K562 (cell line): ENCODE measurements around the gene ARNT2. TPM values are rescaled to one million over a fixed set of nuclear protein-coding genes. Genes with fewer than 3 reads are reported as not detected.

Source experiments
- ATAC-seq: fragments of 200-7000 bp; cut with Tn5 transposase; 3 replicates; pipeline ENCODE4 v1.9.1; 2020; ENCODE audit warnings: moderate library complexity
- BruUV-seq: library from RNA; stranded (reverse); fragments of 400-500 nt; replicated peaks from 2 replicates; lab custom pipeline; 2021; lab: Mats Ljungman, UMichigan
- CTCF ChIA-PET: fragments of 300-600 bp; formaldehyde crosslinking; extraction: SDS; loops from one replicate; lab custom pipeline; 2021; ENCODE audit warnings: low intra/inter-chr PET ratio; lab: Yijun Ruan, JAX
- POLR2A ChIA-PET: fragments of 300-600, 350-650 bp; sonication (Branson Sonifier 250); formaldehyde crosslinking; extraction: SDS; loops from one replicate; lab custom pipeline; 2021; ENCODE audit warnings: antibody characterized with exemption, inconsistent platforms; lab: Yijun Ruan, JAX
- DNase-seq, 4 experiments: peaks; one replicate each; pipeline versions ENCODE4 v3.0.0 to v3.0.0-alpha.2; 2011 to 2018; ENCODE audit warnings: low spot score in 3 of 4, mixed read lengths in 3 of 4; ENCODE audit errors: extremely low read depth in 1 of 4
- FAIRE-seq: peaks from 2 replicates; lab custom pipeline; 2011; peaks lifted over from hg19 to GRCh38; lab: Jason Lieb, UNC
- H2AFZ ChIP-seq: 2 replicates; pipeline ENCODE4 v1.6.0; 2011; ENCODE audit warnings: low read depth, low read length, control low read depth, inconsistent platforms
- H3K27ac ChIP-seq: fragments of 200-600 bp; 3 replicates; pipeline ENCODE4 v1.8.0; 2011; ENCODE audit warnings: low read depth, mild to moderate bottlenecking, control low read depth, inconsistent platforms, low read length, moderate library complexity, mixed read lengths; ENCODE audit errors: extremely low read depth
- H3K27me3 ChIP-seq, 2 experiments: fragments of 300-600 bp in 1 of 2; 2 replicates in 1 of 2; 3 replicates in 1 of 2; pipeline versions ENCODE4 v1.6.0 to v1.8.0; 2011; ENCODE audit warnings: inconsistent platforms in 2 of 2, low read length in 2 of 2, mild to moderate bottlenecking in 1 of 2, mixed read lengths in 1 of 2, moderate library complexity in 1 of 2; ENCODE audit not compliant: control insufficient read depth in 2 of 2, insufficient read depth in 2 of 2
- H3K36me3 ChIP-seq: fragments of 300-600 bp; 3 replicates; pipeline ENCODE4 v1.8.0; 2011; ENCODE audit warnings: mild to moderate bottlenecking, low read length, inconsistent platforms; ENCODE audit not compliant: control insufficient read depth, insufficient read depth
- H3K4me1 ChIP-seq, 2 experiments: fragments of 200-600 bp in 1 of 2; replicated peaks in 1 of 2; 2 replicates in 1 of 2; 3 replicates in 1 of 2; pipeline versions ENCODE4 v1.5.1 to v1.8.0; 2011; ENCODE audit warnings: inconsistent platforms in 2 of 2, low read length in 2 of 2, mild to moderate bottlenecking in 1 of 2, mixed read lengths in 1 of 2, moderate library complexity in 1 of 2; ENCODE audit not compliant: control insufficient read depth in 2 of 2, insufficient read depth in 2 of 2
- H3K4me2 ChIP-seq: 2 replicates; pipeline ENCODE4 v1.6.1; 2011; ENCODE audit warnings: low read length, control low read depth, inconsistent platforms, mixed read lengths; ENCODE audit not compliant: insufficient read depth
- H3K4me3 ChIP-seq: fragments of 200-600 bp; sonication (generic), shearing (Covaris generic); 2 replicates; pipeline ENCODE4 v1.5.1; 2016; ENCODE audit warnings: control low read depth, inconsistent platforms
- H3K79me2 ChIP-seq: fragments of 200-600 bp; 3 replicates; pipeline ENCODE4 v1.8.0; 2011; ENCODE audit warnings: low read length, inconsistent platforms; ENCODE audit not compliant: control insufficient read depth, insufficient read depth
- H3K9ac ChIP-seq, 2 experiments: 2 replicates each; pipeline versions ENCODE4 v1.6.0 to v1.6.1; 2011; ENCODE audit warnings: low read depth in 2 of 2, low read length in 2 of 2, control low read depth in 1 of 2, inconsistent platforms in 1 of 2, mild to moderate bottlenecking in 1 of 2, mixed read lengths in 1 of 2; ENCODE audit not compliant: insufficient read depth in 1 of 2
- H3K9me1 ChIP-seq: one replicate; pipeline ENCODE4 v1.6.0; 2011; ENCODE audit warnings: inconsistent platforms, mild to moderate bottlenecking, low read length, moderate library complexity; ENCODE audit not compliant: control insufficient read depth, insufficient read depth
- H3K9me3 ChIP-seq: replicated peaks from 2 replicates; pipeline ENCODE4 v1.5.1; 2011; ENCODE audit warnings: low read depth, low read length, inconsistent platforms; ENCODE audit not compliant: control insufficient read depth, insufficient read depth
- H4K20me1 ChIP-seq: replicated peaks from 2 replicates; pipeline ENCODE4 v1.6.1; 2011; ENCODE audit warnings: low read length, inconsistent platforms, mixed read lengths; ENCODE audit not compliant: control insufficient read depth, insufficient read depth
- BMI1 ChIP-seq: fragments of 150-350 bp; IDR thresholded peaks from 2 replicates; pipeline ENCODE4 v1.6.1; 2014; ENCODE audit warnings: low read length
- ETV1 ChIP-seq: fragments of 450-650 bp; conservative IDR thresholded peaks from 2 replicates; pipeline ENCODE4 v1.6.1; 2016; ENCODE audit warnings: missing genetic modification characterization, control low read depth, low read depth, missing compliant biosample characterization
- KHSRP ChIP-seq: fragments of 450-650 bp; IDR thresholded peaks from 2 replicates; pipeline ENCODE4 v1.6.1; 2017
- NELFE ChIP-seq: IDR thresholded peaks from 2 replicates; pipeline ENCODE4 v1.6.1; 2011; ENCODE audit warnings: mild to moderate bottlenecking; ENCODE audit not compliant: insufficient read depth, insufficient read length
- PTRF ChIP-seq: fragments of 450-650 bp; IDR thresholded peaks from 2 replicates; pipeline ENCODE4 v1.6.1; 2016; ENCODE audit warnings: mild to moderate bottlenecking, missing genetic modification characterization, missing compliant biosample characterization
- SAFB ChIP-seq: fragments of 200-400 bp; formaldehyde crosslinking; IDR thresholded peaks from 2 replicates; pipeline ENCODE4 v1.6.1; 2017; ENCODE audit warnings: low read depth, low read length, borderline replicate concordance
- TEAD2 ChIP-seq: fragments of 450-650 bp; IDR thresholded peaks from 2 replicates; pipeline ENCODE4 v1.6.1; 2016; ENCODE audit warnings: missing genetic modification characterization, control low read depth, missing compliant biosample characterization
- ZNF24 ChIP-seq: fragments of 450-650 bp; IDR thresholded peaks from 2 replicates; pipeline ENCODE4 v1.6.1; 2016
- WGBS: fragments of 100-300 bp; shearing (Covaris generic); methylation state at CpG from one replicate; pipeline ENCODE4 v1.1.6; 2016; ENCODE audit warnings: low coverage, mixed read lengths; ENCODE audit not compliant: insufficient coverage; ENCODE audit errors: missing lambda C conversion rate; 5-methylcytosine and 5-hydroxymethylcytosine counted together
- in situ Hi-C: fragments of 300-500 bp; cut with MboI; formaldehyde crosslinking; loops from 4 replicates; pipeline ENCODE4 v1.15.0; 2018; ENCODE audit warnings: inconsistent platforms, mixed read lengths
- intact Hi-C: fragments of 100-400 bp; cut with micrococcal nuclease; formaldehyde crosslinking; loops from 2 replicates; pipeline ENCODE4 v1.14.2; 2022
- polyA plus RNA-seq, 8 experiments: library from polyadenylated mRNA; depleted of rRNA in 4 of 8; stranded (reverse) in 5 of 8; unstranded in 3 of 8; fragments of >200 nt; fragmentation: Nextera tagmentation in 2 of 8; fragmentation: Illumina TruSeq in 1 of 8; extraction: Ambion mirVana in 2 of 8; extraction: Trizol in 1 of 8; gene quantifications; 2 replicates each; pipeline versions ENCODE4 v1.2.1 to v1.2.3, GENCODE V29; 2011 to 2014; ENCODE audit warnings: inconsistent platforms in 1 of 8, missing spikeins in 1 of 8
- total RNA-seq, 7 experiments: library from RNA; depleted of rRNA in 6 of 7; stranded (reverse); fragments of >200 nt in 6 of 7; fragmentation: Illumina TruSeq in 2 of 7; extraction: Trizol in 2 of 7; gene quantifications; 2 replicates each; pipeline versions ENCODE4 v1.2.1 to v1.2.3, GENCODE V29; 2011 to 2021; ENCODE audit warnings: low replicate concordance in 1 of 7
- TF ChIP-seq, protein P1 (sequence below): sonication (generic); formaldehyde crosslinking; IDR thresholded peaks from 2 replicates; pipeline ENCODE4 v1.8.0; 2022; ENCODE audit warnings: missing genetic modification reagents, mild to moderate bottlenecking, borderline replicate concordance
- TF ChIP-seq, protein P2 (sequence below), 2 experiments: IDR thresholded peaks in 1 of 2; conservative IDR thresholded peaks in 1 of 2; 2 replicates each; pipeline ENCODE4 v1.6.1; 2016; ENCODE audit warnings: low read depth in 2 of 2, mild to moderate bottlenecking in 1 of 2, missing compliant biosample characterization in 1 of 2, missing genetic modification characterization in 1 of 2, moderate library complexity in 1 of 2
- TF ChIP-seq, protein P3 (sequence below): conservative IDR thresholded peaks from 2 replicates; pipeline ENCODE4 v1.6.1; 2011; ENCODE audit warnings: low read depth, mild to moderate bottlenecking, low read length; ENCODE audit not compliant: control insufficient read depth

The ARNT2 gene
- total and polyA plus RNA-seq, 9 of the 15 experiments (the other 6 are each of a cell fraction or from before 2014, with no cell fraction given): 0.01 TPM; not detected in 8

GRCh38 chr15:80482696-80483095, 78.5 kb downstream of the ARNT2 start:
- no peaks in the 10 kb centered on the region for H4K20me1 ChIP-seq
- no peaks in the 10 kb centered on the region; a peak in 2 of 5 replicates for H3K27me3 ChIP-seq
- TF ChIP-seq TEAD2 (tag) (no peak), ZNF24 (no peak)
- no peak for ATAC-seq
- no peak overlapping the region for H3K4me3 ChIP-seq
- no peak overlapping the region for H3K27ac ChIP-seq
- no peak for FAIRE-seq
- no peak for DNase-seq
- H2AFZ ChIP-seq: no peak overlapping the region
- no peak overlapping the region for H3K9ac ChIP-seq
- H3K4me2 ChIP-seq: no peak overlapping the region
- 0% methylated on average over 1 of the region's 1 CpG for WGBS
- H3K4me1 ChIP-seq: no peaks in the 10 kb centered on the region
- in situ Hi-C loops: no loop called here
- no TSS peak for BruUV-seq
- intact Hi-C loops: no loop called here
- H3K36me3 ChIP-seq: no peaks in the 10 kb centered on the region
- no peaks in the 10 kb centered on the region for H3K79me2 ChIP-seq
- ChIA-PET CTCF (no interaction called here), POLR2A (interaction anchor here (1.4 kb wide), 1 partner anchor 32 kb away, joined by 3 read pairs; no protein-coding TSS in a partner anchor)
- H3K9me3 ChIP-seq: no peaks in the 10 kb centered on the region
- H3K9me1 ChIP-seq: no peaks in the 10 kb centered on the region

DNA sequence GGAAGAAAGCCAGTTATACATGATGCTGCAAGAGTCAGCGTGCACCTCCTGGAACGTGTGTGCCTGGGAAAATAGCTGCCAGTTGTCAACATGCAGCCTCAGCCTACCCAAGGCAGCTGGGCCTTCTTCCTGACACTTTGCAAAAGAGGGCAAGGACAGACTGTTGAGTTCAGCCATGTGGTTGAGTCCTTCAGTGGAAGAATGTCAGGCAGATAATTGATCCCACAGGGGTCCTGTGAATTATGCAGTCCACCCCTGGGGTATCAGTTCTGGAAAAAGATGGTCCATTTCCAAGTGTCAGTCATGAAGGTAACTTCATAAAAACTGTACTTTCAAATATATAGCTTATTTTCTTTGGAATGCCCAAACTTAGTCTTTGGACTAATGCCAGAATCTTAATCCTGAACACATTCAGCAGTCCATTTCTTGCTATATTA, 79.6 kb downstream of the ARNT2 start:
- H2AFZ ChIP-seq: no peak overlapping the region
- no peaks in the 10 kb centered on the region for H3K79me2 ChIP-seq
- in situ Hi-C loops (no loop called here), intact Hi-C loops (no loop called here)
- H3K9me1 ChIP-seq: no peaks in the 10 kb centered on the region
- no peak overlapping the region for H3K4me2 ChIP-seq
- H3K9me3 ChIP-seq: no peaks in the 10 kb centered on the region
- H4K20me1 ChIP-seq: no peaks in the 10 kb centered on the region
- H3K4me3 ChIP-seq: no peak overlapping the region
- no peak overlapping the region for H3K9ac ChIP-seq
- no peak for DNase-seq
- no peak overlapping the region for H3K27ac ChIP-seq
- BruUV-seq: no TSS peak
- no peaks in the 10 kb centered on the region for H3K36me3 ChIP-seq
- 0% methylated on average over 2 of the region's 2 CpGs for WGBS
- no peak for FAIRE-seq
- no peak for ATAC-seq
- ChIA-PET CTCF (interaction anchor here (0.7 kb wide), 1 partner anchor 171 kb away, joined by 3 read pairs; no protein-coding TSS in a partner anchor), POLR2A (no interaction called here)
- H3K27me3 ChIP-seq: no peaks in the 10 kb centered on the region; a peak in 2 of 5 replicates
- no peaks in the 10 kb centered on the region for H3K4me1 ChIP-seq
- TF ChIP-seq SAFB (no peak), PTRF (no peak), BMI1 (no peak), ETV1 (no peak), NELFE (no peak), KHSRP (no peak)
- TF ChIP-seq, protein P1, sequence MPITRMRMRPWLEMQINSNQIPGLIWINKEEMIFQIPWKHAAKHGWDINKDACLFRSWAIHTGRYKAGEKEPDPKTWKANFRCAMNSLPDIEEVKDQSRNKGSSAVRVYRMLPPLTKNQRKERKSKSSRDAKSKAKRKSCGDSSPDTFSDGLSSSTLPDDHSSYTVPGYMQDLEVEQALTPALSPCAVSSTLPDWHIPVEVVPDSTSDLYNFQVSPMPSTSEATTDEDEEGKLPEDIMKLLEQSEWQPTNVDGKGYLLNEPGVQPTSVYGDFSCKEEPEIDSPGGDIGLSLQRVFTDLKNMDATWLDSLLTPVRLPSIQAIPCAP (CRISPR knock-in tag): no peak
- TF ChIP-seq, protein P2, sequence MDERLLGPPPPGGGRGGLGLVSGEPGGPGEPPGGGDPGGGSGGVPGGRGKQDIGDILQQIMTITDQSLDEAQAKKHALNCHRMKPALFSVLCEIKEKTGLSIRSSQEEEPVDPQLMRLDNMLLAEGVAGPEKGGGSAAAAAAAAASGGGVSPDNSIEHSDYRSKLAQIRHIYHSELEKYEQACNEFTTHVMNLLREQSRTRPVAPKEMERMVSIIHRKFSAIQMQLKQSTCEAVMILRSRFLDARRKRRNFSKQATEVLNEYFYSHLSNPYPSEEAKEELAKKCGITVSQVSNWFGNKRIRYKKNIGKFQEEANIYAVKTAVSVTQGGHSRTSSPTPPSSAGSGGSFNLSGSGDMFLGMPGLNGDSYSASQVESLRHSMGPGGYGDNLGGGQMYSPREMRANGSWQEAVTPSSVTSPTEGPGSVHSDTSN (CRISPR knock-in tag; IDR thresholded peaks at IDR 0.05; ENCODE audit: low read depth): no peak
- TF ChIP-seq, protein P2 (tag; conservative IDR thresholded peaks at IDR 0.05; ENCODE audit: low read depth): no peak
- TF ChIP-seq, protein P3, sequence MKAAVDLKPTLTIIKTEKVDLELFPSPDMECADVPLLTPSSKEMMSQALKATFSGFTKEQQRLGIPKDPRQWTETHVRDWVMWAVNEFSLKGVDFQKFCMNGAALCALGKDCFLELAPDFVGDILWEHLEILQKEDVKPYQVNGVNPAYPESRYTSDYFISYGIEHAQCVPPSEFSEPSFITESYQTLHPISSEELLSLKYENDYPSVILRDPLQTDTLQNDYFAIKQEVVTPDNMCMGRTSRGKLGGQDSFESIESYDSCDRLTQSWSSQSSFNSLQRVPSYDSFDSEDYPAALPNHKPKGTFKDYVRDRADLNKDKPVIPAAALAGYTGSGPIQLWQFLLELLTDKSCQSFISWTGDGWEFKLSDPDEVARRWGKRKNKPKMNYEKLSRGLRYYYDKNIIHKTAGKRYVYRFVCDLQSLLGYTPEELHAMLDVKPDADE: no peak
